ENCODE results near the gene HOMEZ.
A peak's percentile ranks its signal among the peaks of the same experiment; 100 is the strongest.

HOMEZ gene

DNA sequence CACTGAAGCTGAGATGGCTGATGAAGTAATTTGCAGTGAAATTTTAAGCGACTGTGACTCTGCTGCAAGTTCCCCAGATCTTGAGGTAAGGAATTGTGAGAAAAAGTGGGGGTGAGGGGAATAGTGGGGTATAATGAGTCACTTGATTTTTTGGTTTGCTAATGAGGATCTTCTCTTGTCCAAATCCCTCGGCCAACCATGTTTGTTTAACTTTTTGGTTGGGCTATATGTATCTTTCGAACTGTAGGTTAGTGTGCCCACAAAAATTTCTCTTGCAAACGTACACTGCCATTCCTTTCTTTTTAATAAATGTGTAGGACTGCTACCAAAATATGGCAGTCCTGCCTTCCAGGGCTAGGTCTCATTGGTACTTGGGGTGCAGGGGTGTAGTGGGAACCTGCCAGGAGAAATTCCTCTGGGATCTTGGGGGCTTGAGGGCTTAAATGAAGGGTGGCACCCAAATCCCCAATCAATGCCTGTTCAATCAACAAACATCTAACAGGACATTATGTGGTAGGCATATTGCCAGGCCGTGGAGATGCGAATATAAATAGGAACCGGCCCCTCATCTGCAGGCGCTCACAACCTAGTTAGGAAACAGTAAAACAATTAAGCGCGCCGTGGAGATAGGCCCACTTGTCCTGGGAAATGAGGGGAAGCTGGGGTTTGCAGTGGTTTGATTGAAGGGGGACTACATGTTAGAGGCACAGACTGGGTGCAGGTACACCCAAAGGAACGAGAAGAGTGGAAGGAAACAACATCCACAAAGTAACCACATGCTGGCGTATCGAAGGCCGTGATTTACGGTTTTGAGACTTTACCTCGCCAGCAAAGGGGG, 34.0 kb upstream of the HOMEZ start:
- TF ChIP-seq, protein P1, sequence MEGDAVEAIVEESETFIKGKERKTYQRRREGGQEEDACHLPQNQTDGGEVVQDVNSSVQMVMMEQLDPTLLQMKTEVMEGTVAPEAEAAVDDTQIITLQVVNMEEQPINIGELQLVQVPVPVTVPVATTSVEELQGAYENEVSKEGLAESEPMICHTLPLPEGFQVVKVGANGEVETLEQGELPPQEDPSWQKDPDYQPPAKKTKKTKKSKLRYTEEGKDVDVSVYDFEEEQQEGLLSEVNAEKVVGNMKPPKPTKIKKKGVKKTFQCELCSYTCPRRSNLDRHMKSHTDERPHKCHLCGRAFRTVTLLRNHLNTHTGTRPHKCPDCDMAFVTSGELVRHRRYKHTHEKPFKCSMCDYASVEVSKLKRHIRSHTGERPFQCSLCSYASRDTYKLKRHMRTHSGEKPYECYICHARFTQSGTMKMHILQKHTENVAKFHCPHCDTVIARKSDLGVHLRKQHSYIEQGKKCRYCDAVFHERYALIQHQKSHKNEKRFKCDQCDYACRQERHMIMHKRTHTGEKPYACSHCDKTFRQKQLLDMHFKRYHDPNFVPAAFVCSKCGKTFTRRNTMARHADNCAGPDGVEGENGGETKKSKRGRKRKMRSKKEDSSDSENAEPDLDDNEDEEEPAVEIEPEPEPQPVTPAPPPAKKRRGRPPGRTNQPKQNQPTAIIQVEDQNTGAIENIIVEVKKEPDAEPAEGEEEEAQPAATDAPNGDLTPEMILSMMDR (IDR thresholded peaks at IDR 0.05; ENCODE audit: low read depth, low read length, missing control alignments): no peak
- DNase-seq (ENCODE audit: extremely low read depth, low read depth): no peak
- H3K4me3 ChIP-seq (replicated peaks; ENCODE audit: low read depth, low read length): peak overlapping the region; percentile 36

DNA sequence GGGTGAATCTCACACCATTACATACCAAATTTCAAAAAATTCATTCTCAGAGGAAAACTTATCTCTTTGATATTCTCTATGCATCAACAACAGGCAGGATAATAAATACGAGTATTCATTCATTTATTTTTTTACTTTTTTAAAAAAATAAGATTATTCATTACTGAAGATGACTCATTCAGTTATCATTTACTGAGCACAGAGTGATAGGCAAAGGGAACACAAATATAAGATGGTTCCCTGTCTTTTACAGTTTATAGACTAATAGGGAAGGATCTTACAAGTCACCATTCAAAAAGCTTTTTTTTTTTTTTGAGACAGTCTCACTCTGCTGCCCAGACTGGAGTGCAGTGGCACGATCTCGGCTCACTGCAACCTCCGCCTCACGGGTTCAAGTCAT, 30.4 kb upstream of the HOMEZ start:
- no peak for DNase-seq (ENCODE audit: extremely low read depth, low read depth)
- H3K4me3 ChIP-seq (replicated peaks; ENCODE audit: low read depth, low read length): no peak overlapping the region
- TF ChIP-seq, protein P1 (IDR thresholded peaks at IDR 0.05; ENCODE audit: low read depth, low read length, missing control alignments): no peak

DNA sequence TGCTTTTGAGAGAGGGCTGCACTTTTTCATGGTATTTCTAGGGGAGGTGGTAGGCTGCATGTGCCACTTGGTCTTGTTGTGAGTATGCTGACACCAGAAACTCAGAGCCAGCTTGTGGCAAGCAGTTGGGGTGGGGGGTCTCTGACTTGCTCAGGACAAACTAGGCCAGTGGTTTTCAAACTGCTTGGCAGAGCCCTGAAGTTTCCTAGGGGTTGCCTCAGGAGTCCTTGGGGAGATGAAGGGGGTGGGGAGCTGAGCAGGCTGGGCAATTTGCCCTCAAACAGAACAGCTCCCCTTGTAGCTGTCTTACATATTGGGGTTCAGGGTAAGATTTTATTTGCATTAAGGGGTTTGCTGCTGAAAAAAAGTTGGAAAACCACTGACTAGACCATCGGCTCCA, 24.6 kb upstream of the HOMEZ start:
- no peak for DNase-seq (ENCODE audit: extremely low read depth, low read depth)
- TF ChIP-seq, protein P1 (IDR thresholded peaks at IDR 0.05; ENCODE audit: low read depth, low read length, missing control alignments): no peak
- H3K4me3 ChIP-seq (replicated peaks; ENCODE audit: low read depth, low read length): no peak overlapping the region

DNA sequence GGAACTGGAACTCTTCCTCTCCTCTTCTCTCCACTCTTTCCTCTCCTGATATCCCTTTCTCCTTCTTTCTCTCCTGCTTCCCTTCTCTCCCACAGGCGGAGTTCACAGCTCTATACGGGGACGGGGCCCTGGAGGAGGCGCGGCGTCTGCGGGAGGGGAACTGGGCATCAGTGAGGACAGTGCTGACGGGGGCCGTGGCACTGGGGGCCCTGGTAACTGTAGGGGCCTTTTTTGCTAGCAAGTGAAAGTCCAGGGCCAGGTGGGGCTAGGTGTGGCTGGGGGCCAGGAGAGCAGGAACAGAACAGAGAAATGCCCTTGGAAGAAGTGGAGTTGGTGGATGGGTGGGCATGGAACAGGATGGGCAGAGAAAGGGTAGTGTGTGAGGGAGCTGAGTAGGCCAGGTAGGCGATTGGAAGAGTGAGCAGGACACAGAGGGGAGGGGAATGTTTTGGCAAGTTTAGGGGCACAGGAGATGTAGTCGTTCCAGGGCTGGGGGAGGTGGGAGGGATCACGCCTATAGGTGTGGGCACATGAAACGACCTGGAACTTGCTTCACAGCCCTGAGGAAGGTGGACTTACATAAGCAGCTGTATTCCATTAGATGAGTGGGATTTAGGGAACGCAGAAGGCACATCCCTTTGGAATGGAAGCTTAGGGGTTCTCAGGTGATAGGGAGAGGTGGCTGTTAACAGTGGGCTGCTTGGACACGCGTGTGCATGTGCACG, 23.0 kb upstream of the HOMEZ start:
- TF ChIP-seq, protein P1 (IDR thresholded peaks at IDR 0.05; ENCODE audit: low read depth, low read length, missing control alignments): no peak
- H3K4me3 ChIP-seq (replicated peaks; ENCODE audit: low read depth, low read length): peak overlapping the region; percentile 91
- DNase-seq (ENCODE audit: extremely low read depth, low read depth): no peak

DNA sequence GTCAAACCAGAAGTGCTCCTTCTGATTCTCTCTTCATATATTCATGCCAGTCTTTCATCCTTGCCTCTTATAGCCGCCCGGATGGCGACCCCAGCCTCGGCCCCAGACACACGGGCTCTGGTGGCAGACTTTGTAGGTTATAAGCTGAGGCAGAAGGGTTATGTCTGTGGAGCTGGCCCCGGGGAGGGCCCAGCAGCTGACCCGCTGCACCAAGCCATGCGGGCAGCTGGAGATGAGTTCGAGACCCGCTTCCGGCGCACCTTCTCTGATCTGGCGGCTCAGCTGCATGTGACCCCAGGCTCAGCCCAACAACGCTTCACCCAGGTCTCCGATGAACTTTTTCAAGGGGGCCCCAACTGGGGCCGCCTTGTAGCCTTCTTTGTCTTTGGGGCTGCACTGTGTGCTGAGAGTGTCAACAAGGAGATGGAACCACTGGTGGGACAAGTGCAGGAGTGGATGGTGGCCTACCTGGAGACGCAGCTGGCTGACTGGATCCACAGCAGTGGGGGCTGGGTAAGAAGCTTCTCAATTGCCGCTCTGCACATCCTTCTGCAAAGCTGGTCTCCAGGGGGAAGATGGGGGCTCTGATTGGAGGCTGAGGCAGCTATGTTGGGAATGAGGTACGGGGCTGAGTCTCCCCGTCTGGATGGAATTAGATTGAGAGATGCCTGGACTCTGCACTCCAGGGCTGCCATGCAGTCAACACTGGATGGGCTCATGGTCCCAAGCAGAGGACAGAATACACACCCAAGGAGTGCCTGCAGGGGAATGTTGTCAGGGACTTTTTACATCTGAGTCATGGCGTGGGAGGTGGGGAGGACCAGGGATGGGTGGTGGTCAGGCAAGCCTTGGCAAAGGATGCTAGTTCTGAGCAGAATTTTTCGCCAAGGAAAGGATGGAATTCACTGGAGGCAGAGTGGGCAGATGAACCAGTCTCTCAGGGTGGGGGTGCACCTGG, 22.0 kb upstream of the HOMEZ start:
- TF ChIP-seq, protein P1 (IDR thresholded peaks at IDR 0.05; ENCODE audit: low read depth, low read length, missing control alignments): no peak
- peak overlapping the region; percentile 91 for H3K4me3 ChIP-seq (replicated peaks; ENCODE audit: low read depth, low read length)
- DNase-seq (ENCODE audit: extremely low read depth, low read depth): no peak

DNA sequence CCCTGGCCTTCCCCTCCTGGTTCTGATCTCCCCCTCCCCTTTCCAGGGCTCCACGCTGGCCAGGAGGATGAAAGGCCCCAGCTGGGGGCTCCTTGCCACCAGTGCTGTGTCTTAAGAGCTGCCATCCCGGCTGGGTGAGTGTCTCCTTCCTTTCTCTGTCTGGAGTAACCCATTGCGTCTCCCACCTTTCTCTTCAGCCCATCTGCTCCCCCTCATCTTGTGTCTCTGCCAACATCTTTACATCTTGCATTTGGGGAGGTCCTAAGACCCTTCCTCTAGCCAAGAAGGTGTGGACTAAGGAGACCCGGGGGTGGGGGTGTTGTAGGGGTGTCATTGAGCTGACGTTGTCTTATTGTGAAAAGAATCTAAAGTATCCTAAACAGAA, 21.2 kb upstream of the HOMEZ start:
- no peak for DNase-seq (ENCODE audit: extremely low read depth, low read depth)
- H3K4me3 ChIP-seq (replicated peaks; ENCODE audit: low read depth, low read length): peak overlapping the region; percentile 91
- TF ChIP-seq, protein P1 (IDR thresholded peaks at IDR 0.05; ENCODE audit: low read depth, low read length, missing control alignments): no peak

Measured in HFF-Myc (cell line).